Measurements from ENCODE around the gene SDC4. TPM values are rescaled to one million over a fixed set of nuclear protein-coding genes. Genes with fewer than 3 reads are reported as not detected.

The SDC4 gene
- total and polyA plus RNA-seq, 3 donors from 2014 or later: 124 to 234 (median 191) TPM

- intact Hi-C loops (cut with DNase I; ENCODE audit: low total_unique reads): no loop called here
- Histone ChIP-seq H3K9me3 (no peaks in the 10 kb centered on the region), H3K27me3 (no peaks in the 10 kb centered on the region), H3K36me3 (ENCODE audit: low read depth, missing control alignments) (no peaks in the 10 kb centered on the region), H3K27ac (no peak overlapping the region), H3K4me1 (no peaks in the 10 kb centered on the region), H3K4me3 (no peak overlapping the region)
- WGBS, 2 donors: 63 to 68% methylated on average over 2 of the region's 2 CpGs
- TF ChIP-seq CTCF (IDR thresholded peaks at IDR 0.05) (no peak), POLR2A (IDR thresholded peaks at IDR 0.05) (no peak)
- no peak for DNase-seq
Measured at GRCh38 chr20:45292343-45292742, 55.9 kb downstream of the SDC4 start.

DNA sequence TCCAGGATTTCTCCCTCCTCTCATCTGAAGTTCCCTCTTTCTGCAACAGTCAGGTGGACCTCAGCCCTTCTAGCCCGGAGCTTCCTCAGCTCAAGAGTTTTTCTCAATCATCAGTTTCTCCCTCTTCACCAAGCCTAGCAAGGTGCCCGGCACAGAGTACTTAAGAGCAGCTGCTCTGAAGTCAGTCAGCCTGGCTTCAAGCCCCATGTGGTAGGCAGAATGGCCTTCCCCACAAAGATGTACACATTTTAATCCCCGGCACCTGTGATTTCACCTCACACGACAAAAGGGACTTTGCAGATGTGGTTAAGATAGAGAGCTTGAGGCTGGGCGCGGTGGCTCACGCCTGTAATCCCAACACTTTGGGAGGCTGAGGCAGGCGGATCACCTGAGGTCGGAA lies 56.7 kb downstream of the SDC4 start:
- H3K27ac ChIP-seq: no peak overlapping the region
- no peak overlapping the region for H3K4me3 ChIP-seq
- TF ChIP-seq CTCF (IDR thresholded peaks at IDR 0.05) (no peak), POLR2A (IDR thresholded peaks at IDR 0.05) (no peak)
- H3K9me3 ChIP-seq: no peaks in the 10 kb centered on the region
- no peak for DNase-seq
- no peaks in the 10 kb centered on the region for H3K36me3 ChIP-seq (ENCODE audit: low read depth, missing control alignments)
- H3K27me3 ChIP-seq: no peaks in the 10 kb centered on the region
- H3K4me1 ChIP-seq: no peaks in the 10 kb centered on the region
- 73 to 87% methylated on average over 9 of the region's 9 CpGs for WGBS, 2 donors
- intact Hi-C loops (cut with DNase I; ENCODE audit: low total_unique reads): no loop called here

- 27 to 31% methylated on average over 7 to 8 of the region's 8 CpGs for WGBS, 2 donors
- intact Hi-C loops (cut with DNase I; ENCODE audit: low total_unique reads): no loop called here
- Histone ChIP-seq H3K4me1 (no peaks in the 10 kb centered on the region), H3K9me3 (no peaks in the 10 kb centered on the region), H3K27me3 (no peaks in the 10 kb centered on the region), H3K36me3 (ENCODE audit: low read depth, missing control alignments) (no peaks in the 10 kb centered on the region), H3K27ac (no peak overlapping the region), H3K4me3 (no peak overlapping the region)
- peak; percentile 41 to 87 (median 76) for TF ChIP-seq CTCF (IDR thresholded peaks at IDR 0.05)
- TF ChIP-seq POLR2A (IDR thresholded peaks at IDR 0.05): no peak
- DNase-seq: peak; percentile 89
Measured at GRCh38 chr20:45290677-45291355, 57.4 kb downstream of the SDC4 start.

GRCh38 chr20:45289942-45290676 lies 58.1 kb downstream of the SDC4 start:
- Histone ChIP-seq H3K36me3 (ENCODE audit: low read depth, missing control alignments) (no peaks in the 10 kb centered on the region), H3K27me3 (no peaks in the 10 kb centered on the region), H3K9me3 (no peaks in the 10 kb centered on the region), H3K4me3 (no peak overlapping the region), H3K27ac (no peak overlapping the region), H3K4me1 (no peaks in the 10 kb centered on the region)
- 66 to 72% methylated on average over 13 of the region's 13 CpGs for WGBS, 2 donors
- intact Hi-C loops (cut with DNase I; ENCODE audit: low total_unique reads): no loop called here
- no peak for DNase-seq
- TF ChIP-seq CTCF (IDR thresholded peaks at IDR 0.05) (no peak), POLR2A (IDR thresholded peaks at IDR 0.05) (no peak)

Data from testis (tissue), 3 donors.